ENCODE data around the gene NSUN3. TPM values are rescaled to one million over a fixed set of nuclear protein-coding genes. Genes with fewer than 3 reads are reported as not detected.

Gene NSUN3
- total and polyA plus RNA-seq, 2 of the 4 experiments (the other 2 are of a cell fraction): 4.9 to 6.8 TPM

DNA sequence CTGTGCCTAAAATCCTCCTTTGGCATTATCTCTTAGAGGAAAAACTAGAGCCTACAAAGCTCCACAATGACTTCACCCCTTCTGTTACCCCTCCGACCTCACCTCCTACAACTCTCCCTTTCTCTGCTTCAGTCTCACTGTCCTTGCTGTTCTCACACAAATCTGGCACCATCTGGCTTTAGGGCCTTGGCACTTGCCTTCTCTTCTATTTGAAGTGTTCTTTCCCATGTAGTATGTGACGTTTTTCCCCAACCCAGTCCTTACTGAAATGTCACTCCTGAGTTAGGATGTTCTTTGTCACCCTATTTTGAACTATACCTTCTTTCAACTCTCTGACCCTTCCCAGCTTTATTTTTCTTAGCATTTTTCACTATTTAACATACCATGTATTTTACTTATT, 43.2 kb upstream of the NSUN3 start:
- Histone ChIP-seq H2BK20ac (ENCODE audit: low read depth, low read length) (no peak overlapping the region), H2BK120ac (ENCODE audit: low read depth, low read length) (no peak overlapping the region), H3K56ac (ENCODE audit: extremely low read depth, insufficient read depth, low read length) (no peak overlapping the region), H3K79me1 (ENCODE audit: low read depth in 1 of 2, low read length in 2 of 2) (no peaks in the 10 kb centered on the region), H3K4me3 (ENCODE audit: insufficient read depth, low read depth, low read length) (no peak overlapping the region), H4K20me1 (ENCODE audit: insufficient read depth, low read length) (no peaks in the 10 kb centered on the region), H3K4ac (ENCODE audit: low read depth, low read length) (no peak overlapping the region), H3K9me3 (ENCODE audit: control insufficient read depth, insufficient read depth, low read length) (no peaks in the 10 kb centered on the region), H3K9ac (ENCODE audit: low read depth, low read length) (no peak overlapping the region), H3K9me1 (ENCODE audit: insufficient read depth, low read length) (no peaks in the 10 kb centered on the region), H4K5ac (ENCODE audit: low read depth, low read length) (no peak overlapping the region), H2AK5ac (ENCODE audit: low read depth, low read length) (no peak overlapping the region), H2BK5ac (ENCODE audit: low read depth, low read length, poor library complexity, severe bottlenecking) (no peak overlapping the region), H4K91ac (ENCODE audit: insufficient read depth, low read depth, low read length) (no peak overlapping the region), H3K4me1 (ENCODE audit: control insufficient read depth, insufficient read depth, low read length) (no peaks in the 10 kb centered on the region), H2AFZ (replicated peaks; ENCODE audit: low read length, poor library complexity) (no peak overlapping the region), H3K14ac (replicated peaks; ENCODE audit: low read depth, low read length) (no peak overlapping the region), H3K36me3 (ENCODE audit: control insufficient read depth, insufficient read depth, low read length) (no peaks in the 10 kb centered on the region), H3K27me3 (ENCODE audit: control insufficient read depth, insufficient read depth, low read length) (no peaks in the 10 kb centered on the region), H3K18ac (ENCODE audit: low read depth, low read length) (no peak overlapping the region), H4K8ac (ENCODE audit: low read depth in 2 of 2, low read length in 2 of 2) (no peak overlapping the region), H3K27ac (ENCODE audit: insufficient read depth, low read length) (no peak overlapping the region), H2BK15ac (ENCODE audit: low read depth, low read length) (no peak overlapping the region), H3K4me2 (ENCODE audit: low read depth, low read length) (no peak overlapping the region), H2AK9ac (replicated peaks; ENCODE audit: low read depth, low read length, poor library complexity) (no peak overlapping the region), H3K23ac (ENCODE audit: low read depth, low read length) (no peak overlapping the region)
- ChIA-PET POLR2A (ENCODE audit: unreplicated experiment) (no interaction called here), CTCF (no interaction called here)
- ATAC-seq (ENCODE audit: low read depth): no peak
- WGBS, 2 experiments (ENCODE audit: extremely low coverage in 2 of 2, insufficient read length in 1 of 2): no CpG with 5 or more reads among the region's 2 CpGs
- dilution Hi-C loops (cut with HindIII; ENCODE audit: low sequenced_read_pairs, unreplicated experiment) (no loop called here), in situ Hi-C loops (cut with MboI; ENCODE audit: low sequenced_read_pairs) (no loop called here), intact Hi-C loops (cut with micrococcal nuclease) (no loop called here)
- TF ChIP-seq RAD21 (IDR thresholded peaks at IDR 0.05; ENCODE audit: low read length) (no peak), MXI1 (IDR thresholded peaks at IDR 0.05; ENCODE audit: borderline replicate concordance, low read depth, low read length) (no peak), MAFK (IDR thresholded peaks at IDR 0.05; ENCODE audit: low read depth, low read length) (no peak), CHD1 (IDR thresholded peaks at IDR 0.05; ENCODE audit: low read depth, low read length) (no peak), POLR2A (IDR thresholded peaks at IDR 0.05; ENCODE audit: low read depth, low read length) (no peak)
- no TSS peak for BruUV-seq (replicated peaks)
- no peak for DNase-seq
